GM10847 (cell line): ENCODE measurements around the gene ATP5MG.

Source experiments
- POLR2A ChIP-seq: IDR thresholded peaks from 2 replicates; pipeline ENCODE4 v1.6.1; 2011; ENCODE audit not compliant: insufficient read length; ENCODE audit errors: extremely low read depth

The ATP5MG gene, protein sequence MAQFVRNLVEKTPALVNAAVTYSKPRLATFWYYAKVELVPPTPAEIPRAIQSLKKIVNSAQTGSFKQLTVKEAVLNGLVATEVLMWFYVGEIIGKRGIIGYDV

DNA sequence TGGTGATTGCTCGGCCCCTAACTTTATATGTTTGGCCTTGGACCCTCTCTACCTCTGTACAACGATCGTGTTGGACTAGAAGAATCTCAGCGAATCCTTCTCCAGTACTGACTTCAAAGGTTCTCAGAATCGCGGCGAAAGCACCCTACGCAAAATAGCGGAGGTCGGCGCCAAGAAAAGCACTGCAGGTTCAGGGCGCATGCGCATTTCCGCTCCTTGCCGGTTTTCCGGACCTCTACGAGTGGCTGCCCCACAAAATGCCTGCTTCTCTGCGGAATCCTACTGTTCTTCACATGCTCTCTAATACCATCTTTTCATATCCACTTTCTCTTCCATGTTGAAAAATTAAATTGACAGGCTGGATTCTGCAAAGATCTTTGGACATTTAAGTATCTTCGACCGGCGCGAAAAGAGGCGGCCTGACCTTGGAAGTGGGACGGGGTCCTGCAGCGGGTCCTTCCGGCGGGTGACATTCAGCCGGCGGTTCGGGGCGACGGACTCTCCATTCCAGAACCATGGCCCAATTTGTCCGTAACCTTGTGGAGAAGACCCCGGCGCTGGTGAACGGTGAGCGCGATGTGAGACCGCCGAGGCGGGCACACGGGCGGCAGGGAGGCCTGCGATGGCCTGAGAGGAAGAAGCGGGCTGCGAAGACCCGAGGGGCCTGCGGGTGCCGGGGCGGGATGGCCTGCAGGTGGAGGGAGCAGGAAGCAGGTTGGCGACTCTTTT, at the start of gene ATP5MG:
TSS of gene ATP5MG (plus strand) at position 456 of the 729 bp plus-strand sequence. CDS start at position 516, 60 bp downstream.
- peak; percentile 53 for TF ChIP-seq POLR2A

DNA sequence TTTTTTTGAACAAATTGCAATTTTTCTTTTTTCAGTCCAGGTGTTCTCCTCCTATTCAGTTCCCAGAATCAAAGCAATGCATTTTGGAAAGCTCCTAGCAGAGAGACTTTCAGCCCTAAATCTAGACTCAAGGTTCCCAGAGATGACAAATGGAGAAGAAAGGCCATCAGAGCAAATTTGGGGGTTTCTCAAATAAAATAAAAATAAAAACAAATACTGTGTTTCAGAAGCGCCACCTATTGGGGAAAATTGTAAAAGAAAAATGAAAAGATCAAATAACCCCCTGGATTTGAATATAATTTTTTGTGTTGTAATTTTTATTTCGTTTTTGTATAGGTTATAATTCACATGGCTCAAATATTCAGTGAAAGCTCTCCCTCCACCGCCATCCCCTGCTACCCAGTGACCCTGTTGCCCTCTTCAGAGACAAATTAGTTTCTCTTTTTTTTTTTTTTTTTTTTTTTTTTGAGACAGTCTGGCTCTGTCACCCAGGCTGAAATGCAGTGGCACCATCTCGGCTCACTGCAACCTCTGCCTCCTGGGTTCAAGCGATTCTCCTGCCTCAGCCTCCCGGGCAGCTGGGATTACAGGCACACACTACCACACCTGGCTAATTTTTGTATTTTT, 48.2 kb upstream of the ATP5MG start:
- no peak for TF ChIP-seq POLR2A

DNA sequence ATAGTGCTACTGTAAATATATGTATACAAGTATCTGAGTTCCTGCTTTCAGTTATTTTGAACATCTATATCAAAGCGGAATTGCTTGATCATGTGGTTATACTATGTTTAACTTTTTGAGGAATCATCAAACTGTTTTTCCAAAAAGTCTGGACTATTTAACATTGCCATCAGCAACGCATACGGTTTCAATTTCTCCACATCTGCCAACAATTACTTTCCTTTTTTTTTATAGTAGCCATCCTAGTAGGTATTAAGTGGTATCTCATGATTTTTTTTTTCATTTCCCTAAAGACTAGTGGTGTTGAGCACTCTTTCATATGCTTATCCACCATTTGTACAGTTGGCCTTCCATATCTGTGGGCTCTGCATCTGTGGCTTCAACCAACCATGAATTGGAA, 43.3 kb upstream of the ATP5MG start:
- no peak for TF ChIP-seq POLR2A

DNA sequence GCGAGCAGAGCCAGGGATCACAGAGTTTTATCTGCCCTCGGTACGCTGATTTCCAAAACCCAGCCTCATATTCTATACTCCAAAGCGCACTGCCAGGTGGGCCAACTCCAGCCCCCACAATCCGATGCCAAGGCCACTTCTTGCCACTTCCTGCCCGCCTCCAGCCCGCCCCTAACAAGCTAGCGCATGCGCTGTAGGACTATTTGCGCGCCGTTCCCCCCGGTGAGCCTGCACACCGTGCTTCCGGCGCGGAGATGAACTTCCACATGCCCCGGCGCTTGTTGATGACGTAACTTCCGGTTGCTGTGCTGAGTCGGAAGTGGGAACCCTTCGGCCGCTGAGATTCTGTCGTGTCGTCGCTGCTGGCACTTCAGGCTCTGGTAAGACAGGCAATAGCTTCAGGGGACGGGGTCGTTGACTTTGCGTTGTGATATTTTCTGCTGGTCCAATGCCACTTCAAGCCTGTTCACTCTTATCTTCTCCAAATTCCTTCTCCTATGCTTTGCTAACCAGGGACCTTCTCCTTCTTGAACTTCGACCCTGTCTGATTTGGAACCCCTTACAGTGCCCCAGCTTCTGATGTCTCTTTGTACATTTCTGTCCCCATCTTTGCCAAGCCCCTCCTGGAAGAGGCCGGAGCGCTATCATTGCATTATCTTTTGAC, 42.0 kb upstream of the ATP5MG start, which contains the start of gene UBE4A:
TSS of gene UBE4A (plus strand) at position 306 of the 664 bp plus-strand sequence. CDS start 5,481 bp downstream, outside the sequence.
- TF ChIP-seq POLR2A = peak; percentile 91

DNA sequence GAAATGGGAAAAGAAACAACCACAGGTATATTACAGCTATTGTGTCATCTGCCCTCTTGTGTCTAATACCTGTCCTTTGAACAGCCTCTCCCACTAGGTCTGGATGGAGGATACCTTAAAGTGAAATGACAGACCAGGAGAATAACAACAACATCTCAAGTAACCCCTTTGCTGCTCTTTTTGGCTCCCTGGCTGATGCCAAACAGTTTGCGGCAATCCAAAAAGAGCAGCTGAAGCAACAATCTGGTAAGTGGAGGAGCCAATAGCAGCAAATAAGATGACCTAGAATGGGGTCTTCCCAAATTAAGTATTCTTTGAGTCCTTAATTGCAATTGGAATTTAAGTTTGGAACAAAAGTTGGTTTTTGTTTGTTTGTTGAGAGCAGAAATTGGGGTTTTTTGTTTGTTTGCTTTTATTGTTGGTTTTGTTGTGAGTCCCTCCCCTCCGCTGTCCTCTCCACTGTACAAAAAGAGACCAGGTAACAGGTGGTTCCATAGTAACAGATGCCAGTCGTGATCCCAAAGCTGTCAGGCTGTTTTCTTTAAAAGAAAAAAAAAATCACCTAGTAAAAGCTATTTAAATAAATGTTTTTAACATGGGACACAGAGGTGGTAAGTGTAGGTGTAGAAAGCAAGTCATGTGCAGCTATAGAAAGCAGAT, 36.3 kb upstream of the ATP5MG start:
- TF ChIP-seq POLR2A = no peak

DNA sequence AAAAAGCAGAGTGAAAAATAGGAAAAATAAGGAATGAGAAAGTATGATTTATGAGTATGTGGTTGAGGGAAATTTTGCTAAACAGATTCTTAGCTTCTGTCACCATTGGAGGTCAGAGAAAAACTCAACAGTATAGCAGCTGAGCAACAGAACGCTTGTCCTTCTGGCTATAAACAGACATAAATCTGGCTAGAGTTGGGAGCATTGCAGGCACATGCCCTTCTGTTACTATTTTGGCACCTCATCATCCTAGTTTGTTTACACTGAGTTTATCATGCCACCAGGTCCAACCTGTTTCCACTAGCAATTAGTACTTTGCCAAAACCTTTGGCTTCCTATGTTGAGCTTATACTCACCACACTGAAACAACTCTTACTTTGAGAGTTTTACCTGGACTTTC, 35.1 kb upstream of the ATP5MG start:
- TF ChIP-seq POLR2A = no peak

DNA sequence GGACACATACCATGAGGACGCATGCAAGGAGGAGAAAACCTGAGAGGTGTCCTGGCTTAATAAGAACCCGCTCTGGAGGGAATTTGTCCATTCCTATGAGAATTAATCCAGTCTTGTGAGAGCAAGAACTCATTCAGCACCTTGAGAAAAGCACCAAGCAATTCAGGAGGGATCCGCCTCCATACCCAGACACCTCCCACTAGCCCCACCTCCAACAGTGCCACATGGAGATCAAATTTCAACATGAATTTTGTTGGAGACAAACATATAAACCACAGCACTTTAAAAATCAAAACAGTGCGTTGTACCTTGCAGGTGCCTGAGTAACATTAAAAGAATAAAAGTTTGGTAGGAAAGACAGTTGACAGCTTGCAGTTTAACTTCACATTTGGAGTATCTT, 30.6 kb upstream of the ATP5MG start:
- no peak for TF ChIP-seq POLR2A

DNA sequence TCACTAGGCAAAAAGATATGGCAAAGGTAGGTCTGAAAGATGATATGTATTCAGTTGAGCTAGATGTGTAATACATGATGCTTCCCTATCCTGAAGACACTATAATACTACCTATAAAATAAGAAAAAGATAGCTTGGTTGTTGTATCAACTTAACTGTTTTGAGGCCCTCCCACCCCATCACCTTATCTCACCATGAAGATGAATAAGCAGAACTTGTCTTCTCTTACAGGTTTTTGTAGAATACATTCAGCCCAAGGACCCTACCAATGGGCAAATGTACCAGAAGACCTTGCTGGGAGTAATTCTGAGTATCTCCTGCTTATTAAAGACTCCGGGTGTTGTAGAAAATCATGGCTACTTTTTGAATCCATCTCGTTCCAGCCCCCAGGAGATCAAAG, 28.1 kb upstream of the ATP5MG start:
- TF ChIP-seq POLR2A = no peak

DNA sequence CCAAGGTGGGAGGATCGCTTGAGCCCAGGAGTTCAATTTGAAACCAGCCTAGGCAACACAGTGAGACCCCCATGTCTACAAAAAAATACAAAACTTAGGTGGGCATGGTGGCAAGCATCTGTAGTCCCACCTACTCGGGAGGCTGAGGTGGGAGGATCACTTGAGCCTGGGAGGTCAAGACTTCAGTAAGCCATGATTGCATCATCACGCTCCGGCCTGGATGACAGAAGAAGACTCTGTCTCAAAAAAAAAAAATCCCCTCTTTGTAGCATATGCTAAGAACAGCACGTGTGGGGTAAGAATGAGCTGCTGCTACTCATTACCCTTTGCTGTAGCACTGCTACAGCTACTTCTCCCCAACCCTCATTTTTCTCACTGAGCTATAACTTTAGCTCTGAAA, 27.5 kb upstream of the ATP5MG start:
- TF ChIP-seq POLR2A = no peak

DNA sequence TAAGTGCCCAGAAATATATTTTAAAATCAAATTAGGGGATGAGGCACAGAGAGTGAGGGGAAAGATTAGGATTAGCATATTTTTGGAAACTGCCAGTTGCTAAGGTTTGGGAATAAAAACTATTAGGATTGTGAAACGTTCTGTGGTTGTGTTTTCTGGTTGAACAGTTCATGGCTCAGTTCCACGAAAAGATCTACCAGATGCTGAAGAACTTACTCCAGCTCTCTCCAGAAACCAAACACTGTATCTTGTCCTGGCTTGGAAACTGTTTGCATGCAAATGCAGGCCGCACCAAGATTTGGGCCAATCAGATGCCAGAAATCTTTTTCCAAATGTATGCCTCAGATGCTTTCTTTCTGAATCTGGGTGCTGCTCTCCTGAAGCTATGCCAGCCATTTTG, 26.7 kb upstream of the ATP5MG start:
- no peak for TF ChIP-seq POLR2A

DNA sequence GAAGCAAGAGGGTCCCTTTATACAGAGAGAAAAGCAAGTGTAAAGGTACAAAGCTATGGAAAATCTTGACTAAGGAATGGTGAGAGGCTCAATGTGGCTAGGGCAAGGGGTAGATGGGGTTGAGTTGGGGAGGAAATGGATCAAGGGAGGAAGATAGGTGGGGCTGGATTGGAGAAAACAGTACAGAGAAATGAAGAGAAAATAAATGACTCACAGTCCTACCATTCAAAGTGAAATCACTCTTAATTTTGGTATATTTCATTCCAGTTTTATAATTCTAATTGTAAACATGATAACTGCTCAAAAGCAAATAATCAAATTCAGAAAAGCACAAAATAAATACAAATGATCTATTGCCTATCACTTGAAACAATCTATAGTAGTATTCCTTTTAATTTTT, 25.4 kb upstream of the ATP5MG start:
- no peak for TF ChIP-seq POLR2A

DNA sequence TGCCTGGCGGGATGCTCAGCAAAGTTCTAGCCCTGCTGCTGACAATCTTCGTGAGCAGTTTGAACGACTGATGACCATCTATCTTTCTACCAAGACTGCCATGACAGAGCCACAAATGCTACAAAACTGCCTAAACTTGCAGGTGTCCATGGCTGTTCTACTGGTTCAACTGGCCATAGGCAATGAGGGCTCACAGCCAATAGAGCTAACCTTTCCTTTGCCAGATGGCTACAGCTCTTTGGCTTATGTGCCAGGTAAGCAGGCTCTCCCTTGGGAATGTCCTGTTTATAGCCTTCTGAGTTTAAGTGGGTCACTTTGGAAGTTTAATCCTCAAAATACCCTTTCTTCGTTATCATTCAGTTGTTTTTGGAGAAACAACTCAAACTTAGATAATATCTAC, 21.9 kb upstream of the ATP5MG start:
- TF ChIP-seq POLR2A = no peak

DNA sequence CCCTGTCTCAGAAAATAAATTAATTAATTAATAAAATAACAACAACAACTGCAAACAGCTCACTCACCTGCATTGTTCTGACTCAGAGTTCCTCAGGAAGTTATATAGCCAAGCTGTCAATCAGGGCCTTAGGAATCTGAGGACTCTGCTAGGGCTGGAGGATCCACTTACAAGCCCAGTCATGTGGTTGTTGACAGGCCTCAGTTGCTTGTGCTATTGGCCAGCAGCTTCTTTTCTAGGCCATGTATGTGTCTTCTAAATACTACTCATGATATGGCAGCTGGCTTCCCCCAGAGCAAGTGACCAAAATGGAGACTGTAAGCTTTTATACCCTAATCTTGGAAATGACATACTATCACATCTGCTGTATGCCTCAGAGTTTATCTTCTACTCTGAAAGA, 20.8 kb upstream of the ATP5MG start:
- TF ChIP-seq POLR2A = no peak

DNA sequence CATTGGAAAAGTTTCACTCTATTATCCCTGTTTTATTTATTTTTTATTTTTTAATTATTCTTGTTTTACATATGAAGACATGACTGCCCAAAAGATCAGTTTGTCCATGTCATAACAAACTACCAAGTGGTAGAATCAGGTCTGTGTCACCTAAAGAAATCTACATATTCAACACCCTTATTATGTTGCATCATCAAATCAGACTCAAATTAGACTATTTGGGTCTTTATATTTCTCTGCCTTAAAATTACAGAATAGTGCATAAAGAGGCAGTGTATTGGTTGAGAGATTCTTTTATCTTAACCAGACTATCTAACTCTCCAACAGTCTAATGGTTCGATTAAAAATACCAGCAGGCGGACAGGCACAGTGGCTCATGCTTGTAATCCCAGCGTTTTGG, 18.5 kb upstream of the ATP5MG start:
- no peak for TF ChIP-seq POLR2A

DNA sequence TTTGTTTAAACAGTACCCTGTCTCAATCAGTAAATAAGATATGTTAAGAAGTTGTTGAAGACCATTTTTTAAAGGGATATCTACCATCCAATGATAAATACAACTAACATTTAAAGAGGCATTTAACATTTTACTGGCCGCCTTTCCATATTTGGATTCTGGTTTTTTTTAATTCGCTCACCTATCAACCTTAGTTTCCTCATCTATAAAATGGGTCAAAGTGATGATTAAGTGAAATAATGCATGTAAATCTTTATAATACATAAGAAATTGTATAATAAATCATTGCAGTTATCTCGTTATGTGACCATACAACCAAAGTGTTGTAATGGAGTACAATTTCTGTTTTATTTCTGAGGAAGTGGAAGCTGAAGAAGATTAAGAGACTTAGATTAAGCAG, 17.7 kb upstream of the ATP5MG start:
- TF ChIP-seq POLR2A = no peak
